Measurements from ENCODE around the gene WDR3. TPM values are rescaled to one million over a fixed set of nuclear protein-coding genes. Genes with fewer than 3 reads are reported as not detected.

WDR3 gene
- polyA plus RNA-seq, 3 donors = 4.3 to 13.0 (median 8.0) TPM

- Histone ChIP-seq H3K27me3 (ENCODE audit: control insufficient read depth in 2 of 2, insufficient read depth in 2 of 2, low read length in 2 of 2) (no peaks in the 10 kb centered on the region), H4K20me1 (ENCODE audit: insufficient read depth, low read length) (no peaks in the 10 kb centered on the region), H3K9ac (ENCODE audit: insufficient read depth, low read length, poor library complexity, severe bottlenecking) (no peak overlapping the region), H3K27ac (ENCODE audit: low read depth in 1 of 2, low read length in 2 of 2) (no peak overlapping the region), H3K4me2 (replicated peaks; ENCODE audit: extremely low read depth, low read length, poor library complexity, severe bottlenecking) (no peak overlapping the region), H3K36me3 (replicated peaks in 1 of 2; ENCODE audit: control insufficient read depth in 1 of 2, insufficient read depth in 2 of 2, low read length in 2 of 2) (no peaks in the 10 kb centered on the region), H3K4me1 (ENCODE audit: control insufficient read depth in 1 of 2, insufficient read depth in 2 of 2, low read length in 2 of 2) (no peaks in the 10 kb centered on the region), H3K9me3 (replicated peaks in 1 of 2; ENCODE audit: control insufficient read depth in 1 of 2, insufficient read depth in 1 of 2, low read length in 2 of 2) (no peaks in the 10 kb centered on the region), H3K79me2 (ENCODE audit: insufficient read depth, low read length) (no peaks in the 10 kb centered on the region), H3K4me3 (replicated peaks in 1 of 3; ENCODE audit: low read depth in 2 of 3, low read length in 3 of 3) (no peak overlapping the region), H2AFZ (ENCODE audit: insufficient read depth, low read depth, low read length, poor library complexity, severe bottlenecking) (no peak overlapping the region)
- peaks cover 0 to 7% (median 3%) of the 10 kb centered on the region in 7 donors for H3K9me3 Mint-ChIP-seq
- no peak overlapping the region for H3K4me3 Mint-ChIP-seq
- WGBS (ENCODE audit: insufficient coverage) = no CpG with 5 or more reads among the region's 1 CpG
- H3K27me3 Mint-ChIP-seq (ENCODE audit: low read depth in 3 of 3) = peaks cover 0 to 2% (median 0%) of the 10 kb centered on the region in 3 donors
- H3K4me1 Mint-ChIP-seq = no peaks in the 10 kb centered on the region
- intact Hi-C loops (cut with micrococcal nuclease) = no loop called here
- H3K27ac Mint-ChIP-seq = no peak overlapping the region
- no peaks in the 10 kb centered on the region for H3K36me3 Mint-ChIP-seq
- no peak for TF ChIP-seq CTCF (IDR thresholded peaks at IDR 0.05)
- DNase-seq = no peak
Measured at GRCh38 chr1:117985239-117985638, 55.7 kb downstream of the WDR3 start.

- Histone ChIP-seq H3K27me3 (ENCODE audit: control insufficient read depth in 2 of 2, insufficient read depth in 2 of 2, low read length in 2 of 2) (no peaks in the 10 kb centered on the region), H4K20me1 (ENCODE audit: insufficient read depth, low read length) (no peaks in the 10 kb centered on the region), H2AFZ (ENCODE audit: insufficient read depth, low read depth, low read length, poor library complexity, severe bottlenecking) (no peak overlapping the region), H3K9me3 (replicated peaks in 1 of 2; ENCODE audit: control insufficient read depth in 1 of 2, insufficient read depth in 1 of 2, low read length in 2 of 2) (no peaks in the 10 kb centered on the region), H3K4me1 (ENCODE audit: control insufficient read depth in 1 of 2, insufficient read depth in 2 of 2, low read length in 2 of 2) (no peaks in the 10 kb centered on the region), H3K4me3 (replicated peaks in 1 of 3; ENCODE audit: low read depth in 2 of 3, low read length in 3 of 3) (no peak overlapping the region), H3K36me3 (replicated peaks in 1 of 2; ENCODE audit: control insufficient read depth in 1 of 2, insufficient read depth in 2 of 2, low read length in 2 of 2) (no peaks in the 10 kb centered on the region), H3K4me2 (replicated peaks; ENCODE audit: extremely low read depth, low read length, poor library complexity, severe bottlenecking) (no peak overlapping the region), H3K27ac (ENCODE audit: low read depth in 1 of 2, low read length in 2 of 2) (no peak overlapping the region), H3K79me2 (ENCODE audit: insufficient read depth, low read length) (no peaks in the 10 kb centered on the region), H3K9ac (ENCODE audit: insufficient read depth, low read length, poor library complexity, severe bottlenecking) (no peak overlapping the region)
- H3K27me3 Mint-ChIP-seq (ENCODE audit: low read depth in 3 of 3) = peaks cover 0 to 2% (median 0%) of the 10 kb centered on the region in 3 donors
- no peak overlapping the region for H3K4me3 Mint-ChIP-seq
- H3K4me1 Mint-ChIP-seq = no peaks in the 10 kb centered on the region
- peaks cover 0 to 7% (median 3%) of the 10 kb centered on the region in 7 donors for H3K9me3 Mint-ChIP-seq
- TF ChIP-seq CTCF (IDR thresholded peaks at IDR 0.05) = no peak
- no peak for DNase-seq
- H3K27ac Mint-ChIP-seq = no peak overlapping the region
- intact Hi-C loops (cut with micrococcal nuclease) = no loop called here
- no peaks in the 10 kb centered on the region for H3K36me3 Mint-ChIP-seq
- WGBS (ENCODE audit: insufficient coverage) = 82% methylated on average over 3 of the region's 3 CpGs
Measured at GRCh38 chr1:117985973-117986372, 56.4 kb downstream of the WDR3 start.
